GM12865 (cell line): ENCODE measurements around the gene FAM81A.
A peak's percentile ranks its signal among the peaks of the same experiment; 100 is the strongest.

Source experiments
- DNase-seq: peaks from one replicate; pipeline ENCODE4 v3.0.0; 2010; ENCODE audit warnings: low read depth
- H3K4me3 ChIP-seq: 2 replicates; pipeline ENCODE4 v1.5.1; 2011; ENCODE audit warnings: mild to moderate bottlenecking, low read depth, low read length, control low read depth
- TF ChIP-seq, protein P1 (sequence below): IDR thresholded peaks from 2 replicates; pipeline ENCODE4 v1.5.1; 2011; ENCODE audit warnings: low read length, control low read depth, low read depth, inconsistent platforms; ENCODE audit not compliant: insufficient read depth; ENCODE audit errors: missing control alignments

FAM81A gene

DNA sequence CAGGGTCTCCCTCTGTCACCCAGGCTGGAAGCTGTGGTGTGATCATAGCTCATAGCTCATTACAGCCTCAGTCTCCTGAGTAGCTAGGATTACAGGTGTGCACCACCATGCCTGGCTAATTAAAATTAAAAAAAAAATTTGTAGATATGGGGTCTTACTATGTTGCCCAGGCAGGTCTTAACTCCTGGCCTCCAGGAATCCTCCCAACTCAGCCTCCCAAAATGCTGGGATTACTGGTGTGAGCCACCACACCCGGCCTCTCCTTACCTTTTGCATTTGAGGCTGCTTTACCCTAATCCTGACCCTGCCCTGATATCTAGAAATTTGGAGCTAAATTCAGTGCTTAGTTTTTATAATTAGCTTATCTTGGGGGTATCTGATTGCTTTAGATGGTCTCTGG lies 90.4 kb downstream of the FAM81A start:
- H3K4me3 ChIP-seq = no peak overlapping the region
- no peak for DNase-seq
- TF ChIP-seq, protein P1, sequence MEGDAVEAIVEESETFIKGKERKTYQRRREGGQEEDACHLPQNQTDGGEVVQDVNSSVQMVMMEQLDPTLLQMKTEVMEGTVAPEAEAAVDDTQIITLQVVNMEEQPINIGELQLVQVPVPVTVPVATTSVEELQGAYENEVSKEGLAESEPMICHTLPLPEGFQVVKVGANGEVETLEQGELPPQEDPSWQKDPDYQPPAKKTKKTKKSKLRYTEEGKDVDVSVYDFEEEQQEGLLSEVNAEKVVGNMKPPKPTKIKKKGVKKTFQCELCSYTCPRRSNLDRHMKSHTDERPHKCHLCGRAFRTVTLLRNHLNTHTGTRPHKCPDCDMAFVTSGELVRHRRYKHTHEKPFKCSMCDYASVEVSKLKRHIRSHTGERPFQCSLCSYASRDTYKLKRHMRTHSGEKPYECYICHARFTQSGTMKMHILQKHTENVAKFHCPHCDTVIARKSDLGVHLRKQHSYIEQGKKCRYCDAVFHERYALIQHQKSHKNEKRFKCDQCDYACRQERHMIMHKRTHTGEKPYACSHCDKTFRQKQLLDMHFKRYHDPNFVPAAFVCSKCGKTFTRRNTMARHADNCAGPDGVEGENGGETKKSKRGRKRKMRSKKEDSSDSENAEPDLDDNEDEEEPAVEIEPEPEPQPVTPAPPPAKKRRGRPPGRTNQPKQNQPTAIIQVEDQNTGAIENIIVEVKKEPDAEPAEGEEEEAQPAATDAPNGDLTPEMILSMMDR = no peak

DNA sequence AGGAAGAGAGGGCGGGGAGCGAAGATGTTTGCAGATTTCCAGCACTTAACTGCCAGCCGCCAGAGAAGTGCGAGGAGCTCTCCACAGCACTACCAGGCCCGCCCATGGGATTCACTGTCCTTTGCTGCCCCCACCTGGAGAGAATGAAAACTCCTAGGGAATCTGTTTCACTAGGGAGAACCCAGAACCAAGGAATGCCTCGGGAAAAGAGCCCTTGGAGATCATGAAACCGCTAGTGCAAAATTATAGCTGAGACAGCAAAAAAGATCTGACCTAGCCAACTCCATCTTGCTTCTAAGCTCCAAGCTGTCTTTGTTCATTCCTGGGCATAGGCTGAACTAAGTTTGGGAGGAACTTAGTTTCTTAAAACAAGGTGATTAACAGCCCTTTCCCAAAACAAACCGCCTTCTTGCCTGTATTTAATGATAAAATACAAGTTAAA lies 91.0 kb downstream of the FAM81A start:
- TF ChIP-seq, protein P1 = peak; percentile 73
- no peak overlapping the region for H3K4me3 ChIP-seq
- DNase-seq = peak; percentile 77

DNA sequence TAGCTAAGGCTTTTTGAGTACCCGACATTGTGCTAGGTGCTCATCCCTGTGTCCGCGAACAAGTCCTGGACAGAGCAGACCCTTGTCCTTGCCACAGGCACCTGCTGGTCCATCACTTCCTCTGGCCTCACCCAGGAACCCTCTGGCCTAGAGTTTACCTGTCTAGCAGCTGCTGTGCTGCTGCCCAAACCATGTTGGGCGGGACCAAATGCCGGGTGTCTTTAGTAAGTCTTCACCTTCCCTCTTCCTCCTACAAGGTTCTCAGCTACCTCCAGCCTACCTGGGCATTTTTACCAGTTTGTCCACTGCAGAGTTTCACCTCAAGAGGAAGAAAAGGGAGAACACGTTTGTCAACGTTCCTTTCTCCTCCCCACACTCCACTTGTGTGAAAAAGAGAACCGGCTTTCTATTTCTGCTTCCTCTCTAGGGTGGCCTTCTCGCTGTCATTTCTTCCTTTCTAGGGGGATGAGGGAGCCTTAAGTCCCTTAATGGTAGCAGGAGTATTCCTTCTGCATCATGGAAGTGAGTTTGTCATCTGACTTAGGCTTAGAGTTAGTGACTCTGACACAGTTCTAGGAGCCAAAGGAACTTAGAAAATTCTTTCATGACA lies 93.2 kb downstream of the FAM81A start:
- no peak for DNase-seq
- TF ChIP-seq, protein P1 = no peak

DNA sequence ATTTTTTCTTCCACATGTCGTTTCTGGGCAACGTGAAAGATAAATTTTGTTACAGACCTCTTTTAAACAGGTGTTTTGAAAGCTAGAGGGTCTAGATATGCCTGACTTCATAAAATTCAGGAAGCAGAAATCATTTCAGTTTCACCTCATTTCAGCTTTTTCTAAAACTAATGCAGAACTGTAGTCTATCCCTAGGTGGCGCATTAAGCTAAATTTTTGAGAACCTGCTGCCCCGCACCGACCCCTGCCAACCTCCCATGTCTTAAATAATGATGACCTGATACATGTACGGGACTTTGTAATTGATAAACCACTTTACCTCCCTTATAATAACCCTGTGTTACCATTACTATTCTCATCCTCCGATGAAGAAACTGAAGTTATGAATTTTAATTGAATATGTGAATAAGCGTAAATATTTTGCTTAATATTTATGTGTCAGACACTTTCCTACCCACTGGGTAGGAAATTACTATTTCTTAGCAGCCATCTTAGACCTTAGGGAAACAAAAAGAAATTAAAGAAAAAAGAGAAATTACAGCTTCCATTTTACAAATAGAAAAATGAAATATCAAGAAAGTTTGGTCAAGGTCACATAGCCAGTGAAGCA lies 94.9 kb downstream of the FAM81A start:
- peak; percentile 82 for DNase-seq
- TF ChIP-seq, protein P1 = peak; percentile 66
- H3K4me3 ChIP-seq = peak overlapping the region; percentile 21; the same call in 1 of the 2 replicates

More for the DNA sequence above, 93.2 kb downstream of the FAM81A start:
- no peak overlapping the region for H3K4me3 ChIP-seq

DNA sequence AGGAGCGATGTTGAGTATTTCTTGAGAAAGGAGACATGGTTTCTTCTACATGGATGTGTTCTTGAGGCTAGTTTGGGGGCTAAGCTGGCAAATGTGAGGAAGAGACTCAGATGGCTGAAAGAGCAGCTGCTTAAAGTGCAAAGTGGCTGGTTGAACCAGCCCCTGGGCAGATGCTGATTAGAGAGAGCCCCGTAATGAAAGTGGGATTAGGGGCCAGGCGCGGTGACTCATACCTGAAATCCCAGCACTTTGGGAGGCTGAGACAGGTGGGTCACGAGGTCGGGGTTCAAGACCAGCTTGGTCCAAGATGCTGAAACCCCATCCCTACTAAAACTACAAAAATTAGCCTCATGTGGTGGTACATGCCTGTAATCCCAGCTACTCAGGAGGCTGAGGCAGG lies 98.6 kb downstream of the FAM81A start:
- no peak overlapping the region for H3K4me3 ChIP-seq
- no peak for DNase-seq
- TF ChIP-seq, protein P1 = no peak

DNA sequence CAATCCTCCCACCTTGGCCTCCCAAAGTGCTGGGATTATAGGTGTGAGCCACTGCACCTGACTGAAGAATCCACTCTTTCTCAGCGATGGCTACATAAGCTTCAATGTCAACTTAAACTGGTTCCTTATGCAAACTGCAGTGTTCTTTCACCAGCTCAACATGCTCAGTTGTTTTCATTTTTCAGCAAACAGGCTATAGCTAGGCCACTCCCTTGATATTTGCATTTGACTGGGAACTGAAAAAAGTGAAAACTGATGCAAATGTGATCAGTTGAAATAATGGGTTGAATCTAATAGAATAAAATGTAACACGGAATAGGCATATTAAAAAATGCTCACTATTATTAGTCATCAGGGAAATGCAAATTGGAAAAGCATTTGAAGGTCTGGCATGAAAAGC lies 99.4 kb downstream of the FAM81A start:
- no peak overlapping the region for H3K4me3 ChIP-seq
- TF ChIP-seq, protein P1 = no peak
- peak; percentile 51 for DNase-seq
